Stimulated activated CD8-positive, alpha-beta memory T cell treated with anti-CD3 and anti-CD28 coated beads, Interleukin-15, amount 100 ng/mL, for 48 hours (primary cell): ENCODE measurements around the gene DTNB.
A peak's percentile ranks its signal among the peaks of the same experiment; 100 is the strongest.
"Not testable (repeated sequence)": the region's sequence is repeated elsewhere in the genome, so short reads cannot be mapped to it uniquely, and the experiment has no call there.

Source experiments
- DNase-seq, 2 donors: peaks; one replicate each; pipeline ENCODE4 v3.0.0-alpha.2; 2020; ENCODE audit warnings: low read depth in 2 of 2

DTNB gene

DNA sequence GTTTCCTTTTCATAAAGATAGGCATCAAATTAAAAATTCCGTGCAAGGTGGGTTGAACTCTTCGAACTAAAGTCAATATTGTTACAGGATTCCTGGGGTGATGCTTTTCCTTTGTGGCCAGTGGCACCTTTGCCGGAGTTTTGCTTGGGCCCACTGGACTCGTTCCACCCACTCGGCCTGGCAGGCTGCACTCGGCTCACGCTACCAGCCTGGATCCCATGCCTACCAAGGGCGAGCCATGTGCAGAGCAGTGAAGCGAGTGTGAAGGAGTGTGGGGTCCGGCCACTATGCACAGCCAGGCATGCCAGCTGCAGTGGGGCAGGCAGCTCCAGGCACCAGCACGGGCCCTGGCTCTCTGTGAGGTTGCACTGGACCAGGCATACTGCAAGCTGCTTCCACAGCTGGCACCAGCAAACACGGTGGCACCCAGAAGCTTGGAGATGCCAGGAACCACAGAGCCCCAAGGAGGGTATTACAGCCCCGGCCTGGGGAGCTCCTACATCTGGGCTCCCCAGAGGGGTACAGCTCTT is 83.6 kb downstream of the DTNB start:
- DNase-seq, result no peak

DNA sequence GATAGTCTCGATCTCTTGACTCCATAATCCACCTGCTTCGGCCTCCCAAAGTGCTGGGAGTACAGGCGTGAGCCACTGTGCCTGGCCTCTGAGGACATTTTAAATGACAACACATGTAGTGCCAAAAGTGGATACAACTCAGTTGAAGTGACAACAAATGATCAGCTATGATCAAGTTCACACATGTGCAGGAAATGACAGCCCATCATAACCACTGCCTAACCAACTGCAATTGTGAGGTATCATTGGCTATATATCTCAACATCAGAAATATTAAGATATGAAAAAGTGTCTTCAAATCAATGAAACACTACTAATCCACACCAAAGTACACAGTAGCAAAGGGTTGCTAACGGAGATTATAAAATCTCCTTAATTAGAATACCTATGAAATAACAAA is 84.8 kb downstream of the DTNB start:
- no peak for DNase-seq

DNA sequence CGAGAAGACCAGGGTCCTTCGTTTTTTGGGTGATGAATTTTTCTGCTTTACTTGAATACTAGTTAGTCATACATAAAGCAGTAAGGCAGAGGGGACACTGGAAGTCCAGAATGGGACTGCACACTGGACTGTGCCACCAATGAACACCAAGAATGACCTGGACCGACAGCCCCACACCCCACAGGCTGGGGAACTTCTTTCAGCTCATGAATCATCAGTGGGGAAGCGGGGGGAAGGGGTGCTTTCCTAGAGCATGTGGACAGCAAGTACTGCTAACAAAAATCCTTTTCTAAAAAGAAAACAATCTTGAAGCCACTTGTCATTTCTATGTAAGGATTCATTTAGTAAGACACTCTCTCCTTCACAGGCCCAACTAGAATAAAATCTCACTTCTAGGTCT is 86.0 kb downstream of the DTNB start:
- DNase-seq, result no peak

DNA sequence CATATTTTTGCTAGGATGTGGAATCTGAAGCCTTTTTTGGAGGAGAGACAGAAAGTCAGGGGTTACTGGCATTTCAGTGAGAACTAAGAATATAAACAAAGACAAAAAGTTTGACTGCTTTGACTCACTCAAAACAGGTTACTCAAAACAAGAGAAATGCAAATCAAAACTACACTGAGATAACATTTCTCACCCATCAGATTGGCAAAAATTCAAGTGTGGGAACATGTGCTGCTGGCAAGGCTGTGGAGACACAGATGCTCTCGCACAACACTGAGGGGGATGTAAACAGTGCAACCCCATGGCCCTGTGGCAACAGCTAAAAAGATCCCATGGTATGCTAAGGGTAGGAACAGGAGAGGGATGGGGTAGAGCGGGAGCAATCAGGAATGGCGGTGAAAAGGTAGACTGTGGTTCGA is 86.6 kb downstream of the DTNB start:
- peak in 1 of 2 donors; percentile 12 for DNase-seq

DNA sequence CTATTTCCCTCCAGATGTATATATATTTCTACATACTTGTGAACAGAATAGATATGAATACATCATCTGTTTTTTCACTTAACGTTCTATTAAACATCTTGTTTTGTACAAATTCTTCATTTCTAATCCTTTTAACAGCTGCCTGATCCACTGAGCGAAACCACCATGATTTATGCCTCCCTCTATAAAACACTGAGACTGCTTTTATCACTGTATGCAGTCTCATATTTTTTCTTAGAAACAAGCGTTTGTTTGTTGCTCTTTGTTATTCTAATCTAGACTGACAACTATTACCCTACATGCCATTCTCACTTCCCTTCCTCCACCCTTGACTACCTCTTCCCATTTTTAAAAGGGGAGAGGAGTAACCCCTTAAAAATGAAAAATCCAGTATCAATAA is 88.2 kb downstream of the DTNB start:
- DNase-seq, result no peak

DNA sequence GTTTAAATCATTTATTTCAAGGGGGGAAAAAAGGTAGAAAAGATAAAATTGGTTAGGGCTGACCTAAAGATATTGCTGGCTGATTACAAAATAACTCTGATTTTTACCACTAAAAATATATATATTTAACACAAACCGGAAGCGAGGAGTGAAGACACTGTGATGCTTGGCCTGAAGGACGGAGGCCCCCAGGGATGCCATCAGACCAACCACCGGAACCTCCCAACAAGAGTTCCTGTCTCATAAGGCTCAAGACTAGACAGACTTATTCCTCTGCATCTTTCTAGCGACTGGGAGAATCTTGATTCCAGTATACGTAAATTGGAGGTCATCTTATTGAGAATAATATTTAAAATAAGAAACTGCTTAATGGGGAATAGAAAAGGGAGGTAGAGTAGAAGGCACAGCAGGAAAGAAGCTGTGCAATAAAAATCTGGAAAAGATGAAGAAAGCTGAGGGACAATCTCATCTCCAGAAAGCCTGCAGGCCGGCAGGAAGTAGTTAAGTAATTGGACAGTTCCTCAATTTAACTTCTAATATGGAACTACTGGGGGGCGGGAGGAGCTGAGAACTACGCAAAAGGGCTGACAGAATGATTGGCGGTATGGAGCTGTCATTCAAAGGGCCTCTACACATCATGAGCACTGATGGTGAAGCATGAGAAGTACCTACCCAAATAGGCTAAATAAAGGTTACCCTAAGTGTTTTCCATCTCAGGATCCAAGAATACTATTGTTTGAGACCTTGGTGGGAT is 91.1 kb downstream of the DTNB start:
- DNase-seq, result no peak

DNA sequence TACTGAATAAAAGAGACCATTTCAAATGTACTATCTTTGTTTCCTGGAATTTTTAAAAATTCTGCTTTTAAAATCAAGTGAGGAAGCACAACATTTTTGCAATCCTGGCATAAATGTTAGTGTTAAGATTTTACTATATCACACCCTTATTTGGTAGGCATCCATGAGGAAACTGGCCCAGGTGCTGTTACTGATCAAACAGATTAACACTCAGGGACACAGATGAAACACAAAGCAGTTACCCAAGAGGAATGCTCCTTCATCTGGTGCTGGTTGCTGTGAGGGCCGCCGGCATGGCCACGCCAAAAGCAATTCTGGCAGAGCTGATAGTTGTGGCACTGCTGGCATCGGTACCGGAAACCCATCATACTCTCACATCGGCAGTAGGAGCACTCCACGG is 96.8 kb downstream of the DTNB start:
- DNase-seq, result no peak

DNA sequence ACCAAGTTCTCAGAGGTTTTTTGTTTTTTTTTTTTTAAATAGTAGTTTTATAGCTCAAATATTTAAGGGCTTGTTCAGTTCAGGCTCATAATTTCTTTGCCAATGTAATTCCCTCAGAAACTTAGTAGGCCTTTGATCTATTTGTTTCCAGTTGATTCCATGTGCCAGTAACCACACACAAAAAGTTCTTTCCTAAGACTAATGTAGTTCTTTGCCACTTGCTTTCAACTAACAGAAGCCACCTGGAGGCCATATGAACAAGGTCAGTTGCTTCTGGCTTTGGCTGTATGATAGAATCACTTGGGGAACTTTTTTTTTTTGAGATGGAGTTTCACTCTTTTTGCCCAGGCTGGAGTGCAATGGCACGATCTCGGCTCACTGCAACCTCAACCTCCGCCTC is 100.7 kb downstream of the DTNB start:
- no peak for DNase-seq

DNA sequence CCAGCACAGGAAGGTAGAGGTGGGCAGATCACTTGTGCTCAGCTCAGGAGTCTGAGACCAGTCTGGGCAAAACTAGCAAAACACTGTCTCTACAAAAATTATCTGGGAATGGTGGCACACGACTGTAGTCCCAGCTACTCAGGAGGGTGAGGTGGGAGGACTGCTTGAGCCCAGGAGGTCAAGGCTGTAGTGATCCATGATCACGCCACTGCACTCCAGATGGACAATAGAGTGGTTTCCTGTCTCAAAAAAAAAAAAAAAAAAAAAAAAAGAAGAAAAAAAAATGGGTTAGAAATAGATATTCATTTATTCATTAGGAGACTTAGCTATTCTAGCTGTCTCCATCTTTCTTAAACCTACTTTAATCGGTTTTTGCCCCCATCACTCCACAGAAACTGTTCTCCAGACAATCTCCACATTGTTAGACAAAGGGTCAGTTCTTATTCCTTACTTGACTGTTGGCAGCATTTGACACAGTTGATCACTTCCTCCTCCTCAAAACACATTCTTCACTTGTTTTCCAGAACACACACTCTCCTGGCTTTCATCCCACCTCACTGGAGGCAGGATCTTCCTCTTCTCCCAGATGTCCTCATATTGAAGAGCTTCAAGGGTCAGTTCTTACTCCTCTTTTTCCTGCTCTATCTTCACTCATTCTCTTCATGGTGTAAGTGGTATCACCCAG is 103.1 kb downstream of the DTNB start:
- no peak for DNase-seq

DNA sequence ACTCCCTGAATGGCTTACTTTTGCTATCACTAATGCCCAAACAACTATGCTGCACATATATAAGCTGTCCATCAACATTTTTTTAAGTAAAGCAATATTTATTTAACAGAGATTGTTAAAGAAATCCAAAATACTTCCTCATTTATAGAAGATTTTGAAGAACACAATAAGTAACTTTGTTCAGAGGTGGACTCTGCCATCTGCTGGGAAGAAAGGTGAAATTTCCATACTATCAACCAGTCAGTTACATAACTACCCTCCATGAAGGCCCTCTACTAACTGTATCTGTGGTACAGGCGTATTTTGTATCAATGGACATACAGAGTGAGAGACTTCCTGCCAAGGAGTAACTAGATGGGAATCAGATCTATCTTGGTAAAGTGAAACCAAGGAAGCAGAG is 106.0 kb downstream of the DTNB start:
- no peak for DNase-seq

DNA sequence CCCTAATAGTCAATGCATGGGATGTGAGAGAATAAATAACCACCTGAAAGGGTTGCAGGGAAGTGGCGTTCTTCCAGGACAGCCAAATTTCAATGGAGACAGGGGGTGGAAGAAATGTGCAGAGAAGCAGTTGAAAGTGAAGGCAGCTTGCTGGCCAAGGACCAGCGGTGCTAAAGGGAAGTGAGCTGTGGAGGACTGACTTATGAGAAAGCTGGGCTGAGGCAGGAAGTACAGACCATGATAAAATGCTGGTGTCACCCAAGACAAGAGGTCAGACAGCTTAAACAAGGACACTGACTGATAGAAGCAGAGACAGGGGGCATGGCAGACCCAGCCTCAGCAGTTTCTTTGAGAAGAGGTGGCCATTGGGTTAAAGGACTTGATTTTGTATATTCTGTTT is 106.7 kb downstream of the DTNB start:
- DNase-seq, result no peak

DNA sequence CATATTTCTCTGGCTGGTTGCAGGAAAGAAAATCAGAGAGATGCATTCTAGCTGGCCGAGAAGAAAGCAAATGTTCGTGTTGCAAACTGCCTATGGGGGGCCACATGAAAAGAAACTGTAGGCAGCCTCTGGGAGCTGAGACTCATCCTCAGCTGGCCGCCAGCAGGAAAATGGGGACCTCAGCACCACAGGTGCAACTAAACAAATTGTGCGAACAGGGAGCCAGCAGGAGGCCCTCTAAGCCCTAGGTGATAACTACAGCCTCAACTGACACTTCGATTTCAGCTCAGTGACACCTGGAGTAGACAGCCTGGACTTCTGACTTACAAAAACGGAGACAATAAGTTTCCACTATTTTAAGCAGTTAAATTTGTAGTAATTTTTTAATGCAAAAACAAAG is 107.3 kb downstream of the DTNB start:
- no peak for DNase-seq

DNA sequence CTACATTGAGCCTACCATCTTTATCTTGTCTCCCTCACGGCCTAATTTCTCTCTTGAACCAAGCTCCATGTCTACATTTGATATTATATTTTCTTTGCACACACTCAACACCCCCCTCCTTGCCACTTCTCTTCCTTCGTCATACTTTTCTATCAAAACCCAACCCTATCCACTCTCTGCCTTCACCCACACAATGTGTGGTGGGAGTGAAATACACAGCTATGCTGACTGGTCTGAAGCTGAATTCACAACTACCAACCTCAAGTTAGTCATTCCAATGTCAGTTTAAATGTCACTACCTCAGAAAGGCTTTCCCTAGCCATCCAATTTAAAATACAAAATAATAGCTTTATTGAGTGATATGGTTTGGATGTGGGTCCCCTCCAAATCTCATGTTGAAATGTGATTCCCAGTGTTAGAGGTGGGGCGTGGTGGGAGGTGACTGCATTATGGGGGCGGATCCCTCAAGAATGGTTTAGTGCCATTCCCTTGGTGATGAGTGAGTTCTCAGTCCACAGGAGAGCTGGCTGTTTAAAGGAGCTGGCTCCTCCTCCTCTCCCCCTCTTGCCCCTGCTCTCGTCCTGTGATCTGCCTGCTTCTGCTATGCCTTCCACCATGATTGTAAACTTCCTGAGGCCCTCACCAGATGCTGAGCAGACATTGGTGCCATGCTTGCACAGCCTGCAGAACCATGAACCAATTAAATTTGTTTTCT is 112.1 kb downstream of the DTNB start:
- peak; percentile 25 to 26 for DNase-seq

DNA sequence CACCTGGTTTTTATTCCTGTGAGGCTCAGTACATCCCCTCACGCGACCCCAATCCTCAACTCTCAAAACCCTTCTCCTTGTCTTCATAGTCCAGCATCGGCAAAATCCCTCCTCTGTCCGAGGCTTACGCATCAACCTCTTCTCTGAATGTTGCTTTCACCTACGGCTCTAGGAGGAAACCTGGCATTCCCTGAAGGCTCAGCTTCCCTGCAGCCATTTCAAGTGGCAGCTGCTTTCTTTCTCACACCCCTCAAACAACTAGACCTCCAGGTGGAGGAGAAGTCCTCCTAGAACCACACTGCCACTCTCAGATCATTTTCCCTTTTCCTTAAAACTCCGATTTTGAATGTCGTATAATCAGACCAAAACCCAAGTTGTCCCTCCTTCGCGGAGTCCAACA is 114.2 kb downstream of the DTNB start:
- DNase-seq, result no peak

DNA sequence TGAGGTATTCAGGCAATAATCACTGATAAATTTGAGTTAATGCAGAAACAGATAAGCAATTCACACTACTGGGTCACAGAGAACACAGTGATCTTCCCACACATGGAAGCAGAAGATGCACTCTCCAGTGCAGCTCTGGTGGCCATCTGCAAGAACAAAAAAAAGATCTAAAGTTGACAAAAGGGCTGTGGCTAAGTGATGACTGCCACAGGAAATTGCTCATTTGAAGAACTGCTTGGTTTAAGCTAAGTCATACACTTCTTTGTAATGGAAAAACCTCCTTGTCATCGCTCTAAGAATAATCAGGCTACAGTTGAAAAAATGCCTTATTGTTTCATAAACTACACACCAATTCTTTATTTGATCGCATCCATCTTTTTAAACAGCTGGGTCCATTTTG is 115.1 kb downstream of the DTNB start:
- DNase-seq, result peak; percentile 24 to 32

DNA sequence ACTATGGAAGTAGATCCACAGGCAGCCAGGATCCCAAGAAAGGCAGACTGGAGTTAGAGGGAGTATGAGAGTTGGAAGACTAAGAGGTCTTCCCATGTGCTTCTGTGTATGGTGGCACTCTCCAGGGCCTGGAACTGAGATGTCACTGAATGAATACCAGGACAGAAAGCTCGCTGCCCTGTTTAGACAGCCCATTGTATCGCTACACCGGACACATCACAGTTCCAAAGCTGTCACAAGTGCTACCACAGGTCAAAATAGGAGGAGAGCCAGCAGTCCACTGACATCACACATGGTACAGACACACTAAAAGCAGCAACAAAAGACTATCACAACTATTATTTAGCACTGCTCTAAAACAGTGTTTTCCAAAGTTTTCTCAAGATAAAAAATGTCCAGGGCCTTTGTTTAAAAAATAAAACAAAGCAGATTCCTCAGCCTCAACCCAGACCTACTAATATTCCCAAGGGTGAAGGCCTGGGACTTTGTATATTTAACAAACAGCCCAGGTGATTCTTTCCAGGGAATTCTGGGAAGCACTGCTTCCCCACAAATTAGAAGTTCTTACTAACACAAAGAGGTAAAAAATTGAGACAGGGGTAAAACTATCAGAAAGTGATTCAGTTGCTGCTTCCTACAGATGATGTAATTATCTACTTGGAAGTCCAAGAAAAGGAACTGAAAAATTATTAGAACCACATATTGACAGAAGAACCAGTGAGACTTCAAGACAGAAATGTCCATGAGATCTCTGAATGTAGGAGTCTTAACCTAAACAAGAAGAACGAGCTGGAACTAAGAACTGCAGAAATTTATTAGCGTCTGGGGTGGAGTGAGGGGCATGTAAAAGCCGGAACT is 116.0 kb downstream of the DTNB start:
- DNase-seq, result no peak

DNA sequence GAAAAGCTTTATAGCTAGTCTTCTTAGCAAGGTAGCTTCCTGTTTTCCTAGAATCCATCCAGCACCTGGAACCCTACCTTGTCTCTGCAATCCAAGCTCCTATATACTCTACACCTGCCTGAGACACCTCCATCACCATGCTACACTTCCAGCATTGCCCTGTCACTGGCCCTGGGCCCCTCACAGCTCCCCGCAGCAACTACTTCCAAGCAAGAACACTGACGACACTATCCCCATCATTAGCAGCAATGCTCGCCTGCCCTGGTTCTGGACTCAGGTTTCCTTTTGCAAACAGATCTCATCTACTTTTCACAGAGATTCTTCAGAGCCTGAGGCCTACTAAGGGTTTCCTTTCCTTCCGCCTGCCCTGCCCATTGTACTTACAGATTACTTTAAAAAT is 121.1 kb downstream of the DTNB start:
- DNase-seq, result no peak

DNA sequence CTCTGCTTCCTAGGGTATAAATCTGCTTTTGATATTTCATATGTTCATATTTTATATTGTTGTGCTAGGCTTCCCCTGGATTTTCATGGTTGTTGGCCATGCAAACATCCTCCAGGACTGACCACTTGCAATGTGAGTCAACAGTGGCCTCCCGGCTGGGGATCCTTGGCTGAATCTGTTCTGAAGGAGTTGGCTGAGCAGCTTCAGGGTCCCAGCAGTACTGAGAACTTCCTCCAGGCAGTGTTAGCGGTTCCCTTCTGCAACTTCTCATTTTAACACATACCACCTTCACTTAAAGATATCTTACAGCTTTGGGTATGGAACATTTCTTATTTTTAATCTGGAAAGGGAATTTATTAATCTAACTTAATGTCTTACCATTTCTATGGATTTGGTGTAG is 122.1 kb downstream of the DTNB start:
- DNase-seq, result no peak

DNA sequence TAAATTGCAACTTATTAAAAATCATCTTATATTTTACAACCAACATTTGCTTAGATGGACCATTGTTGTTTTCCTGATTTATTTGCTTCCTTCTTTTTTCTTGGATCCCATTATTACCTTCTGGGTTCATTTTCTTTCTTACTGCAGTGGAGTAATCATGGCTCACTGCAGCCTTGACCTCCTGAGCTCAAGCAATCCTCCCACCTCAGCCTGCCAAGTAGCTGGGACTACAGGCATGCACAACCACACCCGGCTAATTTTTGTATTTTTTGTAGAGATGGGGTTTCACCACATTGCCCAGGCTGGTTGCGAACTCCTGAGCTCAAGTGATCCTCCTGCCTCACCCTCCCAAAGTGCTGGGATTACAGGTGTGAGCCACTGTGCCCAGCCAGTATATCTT is 123.8 kb downstream of the DTNB start:
- not testable (repeated sequence) for DNase-seq

DNA sequence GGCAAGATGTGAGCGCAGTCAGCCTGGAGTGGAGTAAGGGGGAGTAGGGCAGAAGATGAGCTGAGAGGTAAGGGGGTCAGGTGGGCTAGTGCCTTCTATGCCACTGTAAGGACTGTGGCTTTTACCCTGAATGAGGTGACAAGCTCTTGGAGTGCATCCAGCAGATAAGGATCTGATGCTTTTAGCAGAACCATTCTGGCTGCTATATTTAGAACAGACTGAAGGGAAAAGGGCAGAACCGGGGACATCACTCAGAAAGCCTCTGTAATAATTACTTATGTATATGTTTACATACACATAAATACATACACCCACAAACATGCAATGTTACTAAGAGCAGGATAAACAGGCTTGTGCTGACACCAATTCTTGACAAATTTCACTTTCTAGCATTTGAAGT is 124.8 kb downstream of the DTNB start:
- DNase-seq, result no peak

DNA sequence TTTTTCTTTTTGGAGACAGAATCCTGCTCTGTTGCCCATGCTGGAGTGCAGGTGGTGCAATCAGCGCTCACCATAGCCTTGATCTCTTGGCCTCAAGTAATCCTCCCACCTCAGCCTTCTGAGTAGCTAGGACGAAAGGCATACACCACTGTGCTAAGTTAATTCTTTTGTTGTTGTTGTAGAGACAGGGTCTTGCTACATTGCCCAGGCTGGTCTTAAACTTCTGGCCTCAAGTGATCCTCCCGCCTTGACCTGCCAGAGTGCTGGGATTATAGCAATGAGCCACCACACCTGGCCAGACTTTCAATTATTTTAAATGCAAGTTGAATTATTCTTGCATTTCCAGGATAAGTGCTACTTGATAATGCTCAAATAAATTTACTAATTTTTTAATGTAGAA is 126.5 kb downstream of the DTNB start:
- no peak for DNase-seq

DNA sequence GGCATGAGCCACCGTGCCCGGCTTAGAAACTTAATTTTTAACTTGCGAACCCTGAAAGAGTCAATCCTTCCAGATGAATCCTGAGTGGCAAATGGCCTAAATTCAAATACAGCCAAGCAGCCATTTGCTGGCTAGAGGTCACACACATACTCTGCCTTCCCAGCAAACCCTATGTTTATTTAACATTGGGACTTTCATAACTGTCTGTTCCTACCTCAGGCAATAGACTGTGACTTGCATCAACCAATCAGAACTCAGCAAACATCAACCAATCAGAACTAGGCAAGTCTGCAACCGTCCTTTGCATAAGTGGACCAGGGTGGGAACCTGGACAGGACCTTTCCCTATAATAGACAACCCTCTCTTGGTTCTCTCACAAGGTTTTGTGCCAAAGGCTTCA is 127.5 kb downstream of the DTNB start:
- DNase-seq, result no peak
